ENCODE measurements around the gene FBXO34.
A peak's percentile ranks its signal among the peaks of the same experiment; 100 is the strongest.

The FBXO34 gene

DNA sequence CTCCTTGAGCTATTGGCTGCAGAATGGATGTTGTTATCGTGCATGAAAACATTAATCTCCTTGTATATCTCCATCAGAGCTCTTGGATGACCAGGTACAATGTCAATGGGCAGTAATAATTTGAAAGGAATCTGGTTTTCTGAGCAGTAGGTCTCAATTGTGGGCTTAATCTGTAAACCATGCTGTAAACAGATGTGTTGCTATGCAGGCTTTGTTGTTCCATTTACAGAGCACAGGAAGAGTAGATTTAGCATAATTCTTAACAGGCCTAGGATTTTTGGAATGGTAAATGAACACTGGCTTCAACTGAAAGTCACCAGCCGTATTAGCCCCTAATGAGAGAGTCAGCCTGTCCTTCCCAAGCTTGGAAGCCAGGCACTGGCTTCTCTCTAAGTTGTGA, 90.0 kb downstream of the FBXO34 start:
- Histone ChIP-seq H3K4me3 (ENCODE audit: low read depth, low read length) (no peak overlapping the region), H3K27ac (no peak overlapping the region), H3K27me3 (replicated peaks) (no peaks in the 10 kb centered on the region), H3K36me3 (replicated peaks) (peaks cover 4% of the 10 kb centered on the region)
- TF ChIP-seq, protein P1, sequence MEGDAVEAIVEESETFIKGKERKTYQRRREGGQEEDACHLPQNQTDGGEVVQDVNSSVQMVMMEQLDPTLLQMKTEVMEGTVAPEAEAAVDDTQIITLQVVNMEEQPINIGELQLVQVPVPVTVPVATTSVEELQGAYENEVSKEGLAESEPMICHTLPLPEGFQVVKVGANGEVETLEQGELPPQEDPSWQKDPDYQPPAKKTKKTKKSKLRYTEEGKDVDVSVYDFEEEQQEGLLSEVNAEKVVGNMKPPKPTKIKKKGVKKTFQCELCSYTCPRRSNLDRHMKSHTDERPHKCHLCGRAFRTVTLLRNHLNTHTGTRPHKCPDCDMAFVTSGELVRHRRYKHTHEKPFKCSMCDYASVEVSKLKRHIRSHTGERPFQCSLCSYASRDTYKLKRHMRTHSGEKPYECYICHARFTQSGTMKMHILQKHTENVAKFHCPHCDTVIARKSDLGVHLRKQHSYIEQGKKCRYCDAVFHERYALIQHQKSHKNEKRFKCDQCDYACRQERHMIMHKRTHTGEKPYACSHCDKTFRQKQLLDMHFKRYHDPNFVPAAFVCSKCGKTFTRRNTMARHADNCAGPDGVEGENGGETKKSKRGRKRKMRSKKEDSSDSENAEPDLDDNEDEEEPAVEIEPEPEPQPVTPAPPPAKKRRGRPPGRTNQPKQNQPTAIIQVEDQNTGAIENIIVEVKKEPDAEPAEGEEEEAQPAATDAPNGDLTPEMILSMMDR (IDR thresholded peaks at IDR 0.05; ENCODE audit: low read depth, low read length, missing control alignments): no peak
- in situ Hi-C loops (cut with HindIII; ENCODE audit: low pct_ligation_motif_present, low sequenced_read_pairs): no loop called here
- no peak for DNase-seq

GRCh38 chr14:55366271-55366670, 95.0 kb downstream of the FBXO34 start:
- Histone ChIP-seq H3K27me3 (replicated peaks) (no peaks in the 10 kb centered on the region), H3K27ac (no peak overlapping the region), H3K4me3 (ENCODE audit: low read depth, low read length) (no peak overlapping the region), H3K36me3 (replicated peaks) (peaks cover 6% of the 10 kb centered on the region)
- in situ Hi-C loops (cut with HindIII; ENCODE audit: low pct_ligation_motif_present, low sequenced_read_pairs): no loop called here
- DNase-seq: peak; percentile 24
- TF ChIP-seq, protein P1 (IDR thresholded peaks at IDR 0.05; ENCODE audit: low read depth, low read length, missing control alignments): no peak

- no peak for DNase-seq
- Histone ChIP-seq H3K4me3 (ENCODE audit: low read depth, low read length) (no peak overlapping the region), H3K36me3 (replicated peaks) (peaks cover 2% of the 10 kb centered on the region), H3K27me3 (replicated peaks) (no peaks in the 10 kb centered on the region), H3K27ac (no peak overlapping the region)
- TF ChIP-seq, protein P1 (IDR thresholded peaks at IDR 0.05; ENCODE audit: low read depth, low read length, missing control alignments): no peak
- in situ Hi-C loops (cut with HindIII; ENCODE audit: low pct_ligation_motif_present, low sequenced_read_pairs): no loop called here
Measured at GRCh38 chr14:55370883-55371455, 99.7 kb downstream of the FBXO34 start.

DNA sequence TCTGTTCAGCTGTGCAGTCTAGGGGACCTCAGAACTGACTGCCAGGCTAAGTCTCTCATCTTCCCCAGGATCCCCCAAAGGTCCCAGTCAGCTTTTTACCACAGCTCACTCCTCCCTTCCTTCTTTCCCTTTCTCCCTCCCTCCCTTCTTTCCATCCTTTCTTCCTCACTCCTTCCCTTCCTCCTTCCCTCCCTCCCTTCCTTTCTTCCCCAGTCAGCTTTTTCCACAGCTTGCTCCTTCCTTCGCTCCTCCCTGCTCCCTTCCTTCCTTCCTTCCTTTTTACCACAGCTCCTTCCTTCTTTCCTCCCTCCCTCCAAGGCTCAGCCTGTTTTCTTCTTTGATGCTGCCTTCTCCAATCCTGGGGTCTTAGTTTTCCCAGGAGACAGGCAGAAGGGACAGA, 101.2 kb downstream of the FBXO34 start:
- H3K27me3 ChIP-seq (replicated peaks): no peaks in the 10 kb centered on the region
- DNase-seq: no peak
- no peak overlapping the region for H3K27ac ChIP-seq
- H3K36me3 ChIP-seq (replicated peaks): peaks cover 2% of the 10 kb centered on the region
- no peak overlapping the region for H3K4me3 ChIP-seq (ENCODE audit: low read depth, low read length)
- in situ Hi-C loops (cut with HindIII; ENCODE audit: low pct_ligation_motif_present, low sequenced_read_pairs): no loop called here
- TF ChIP-seq, protein P1 (IDR thresholded peaks at IDR 0.05; ENCODE audit: low read depth, low read length, missing control alignments): no peak

- no peak for DNase-seq
- Histone ChIP-seq H3K27me3 (replicated peaks) (no peaks in the 10 kb centered on the region), H3K36me3 (replicated peaks) (peaks cover 3% of the 10 kb centered on the region), H3K4me3 (ENCODE audit: low read depth, low read length) (no peak overlapping the region), H3K27ac (no peak overlapping the region)
- TF ChIP-seq, protein P1 (IDR thresholded peaks at IDR 0.05; ENCODE audit: low read depth, low read length, missing control alignments): no peak
- in situ Hi-C loops (cut with HindIII; ENCODE audit: low pct_ligation_motif_present, low sequenced_read_pairs): no loop called here
Measured at GRCh38 chr14:55372825-55373224, 101.6 kb downstream of the FBXO34 start.

All from brain microvascular endothelial cell (primary cell).